Suprapubic skin (tissue), 4 donors: Measurements from ENCODE around the gene CFAP58.

Experiments used
- CTCF ChIP-seq, 2 donors: fragments of 200-600 bp in 1 of 2; fragments of 450-650 bp in 1 of 2; sonication (generic) in 1 of 2; IDR thresholded peaks; one replicate each; pipeline ENCODE4 v1.5.1; 2016 to 2019; ENCODE audit warnings: antibody characterized with exemption in 2 of 2, mild to moderate bottlenecking in 1 of 2, moderate library complexity in 1 of 2
- EP300 ChIP-seq: sonication (generic); formaldehyde crosslinking; IDR thresholded peaks from one replicate; pipeline ENCODE4 v1.6.1; 2017; ENCODE audit warnings: antibody characterized with exemption
- POLR2A ChIP-seq, 2 donors: fragments of 450-650 bp; IDR thresholded peaks; one replicate each; pipeline ENCODE4 v1.6.1; 2017; ENCODE audit warnings: antibody characterized with exemption in 2 of 2, mild to moderate bottlenecking in 2 of 2, moderate library complexity in 2 of 2
- POLR2AphosphoS5 ChIP-seq, 3 donors: sonication (generic); formaldehyde crosslinking; IDR thresholded peaks; one replicate each; pipeline ENCODE4 v1.6.1; 2017; ENCODE audit warnings: antibody characterized with exemption in 3 of 3

GRCh38 chr10:104501449-104501848 is 147.8 kb downstream of the CFAP58 start:
- no peak for TF ChIP-seq CTCF (IDR thresholded peaks at IDR 0.05)
- no peak for TF ChIP-seq EP300
- TF ChIP-seq POLR2A (IDR thresholded peaks at IDR 0.05), result no peak
- no peak for TF ChIP-seq POLR2AphosphoS5 (IDR thresholded peaks at IDR 0.05)
